COLO668 (cell line): ENCODE measurements around the gene GADL1.

Source experiments
- DNase-seq: peaks from one replicate; lab custom pipeline; 2025; ENCODE audit not compliant: unreplicated experiment; lab: John Stamatoyannopoulos, UW

The GADL1 gene

GRCh38 chr3:30730967-30731366 lies 163.5 kb downstream of the GADL1 start:
- no peak for DNase-seq

- DNase-seq: no peak
Observed at GRCh38 chr3:30729936-30730335, 164.5 kb downstream of the GADL1 start.

- no peak for DNase-seq
Observed at GRCh38 chr3:30729512-30729911, 164.9 kb downstream of the GADL1 start.

GRCh38 chr3:30728143-30728542 lies 166.3 kb downstream of the GADL1 start:
- DNase-seq: no peak

- no peak for DNase-seq
Observed at GRCh38 chr3:30724863-30725262, 169.6 kb downstream of the GADL1 start.

GRCh38 chr3:30723211-30723610 lies 171.2 kb downstream of the GADL1 start:
- no peak for DNase-seq

GRCh38 chr3:30721314-30721634 lies 173.2 kb downstream of the GADL1 start:
- no peak for DNase-seq

GRCh38 chr3:30720586-30721313 lies 173.7 kb downstream of the GADL1 start:
- no peak for DNase-seq

- DNase-seq: no peak
Observed at GRCh38 chr3:30719536-30719935, 174.9 kb downstream of the GADL1 start.

GRCh38 chr3:30713885-30714503 lies 180.5 kb downstream of the GADL1 start:
- DNase-seq: no peak

- no peak for DNase-seq
Observed at GRCh38 chr3:30712991-30713390, 181.5 kb downstream of the GADL1 start.

- no peak for DNase-seq
Observed at GRCh38 chr3:30711867-30712266, 182.6 kb downstream of the GADL1 start.

GRCh38 chr3:30711151-30711550 lies 183.3 kb downstream of the GADL1 start:
- no peak for DNase-seq

- DNase-seq: no peak
Observed at GRCh38 chr3:30710017-30710416, 184.4 kb downstream of the GADL1 start.

GRCh38 chr3:30708472-30708871 lies 186.0 kb downstream of the GADL1 start:
- no peak for DNase-seq

GRCh38 chr3:30707825-30708224 lies 186.6 kb downstream of the GADL1 start:
- DNase-seq: no peak

- no peak for DNase-seq
Observed at GRCh38 chr3:30704931-30705890, 189.2 kb downstream of the GADL1 start.

GRCh38 chr3:30702828-30703397 lies 191.5 kb downstream of the GADL1 start:
- no peak for DNase-seq

- no peak for DNase-seq
Observed at GRCh38 chr3:30702038-30702827, 192.2 kb downstream of the GADL1 start.

- no peak for DNase-seq
Observed at GRCh38 chr3:30700702-30701321, 193.6 kb downstream of the GADL1 start.
